ENCODE measurements around the gene VTI1A. TPM values are rescaled to one million over a fixed set of nuclear protein-coding genes. Genes with fewer than 3 reads are reported as not detected.

VTI1A gene
- total RNA-seq, 1 donor from 2014 or later, result 39.4 TPM

DNA sequence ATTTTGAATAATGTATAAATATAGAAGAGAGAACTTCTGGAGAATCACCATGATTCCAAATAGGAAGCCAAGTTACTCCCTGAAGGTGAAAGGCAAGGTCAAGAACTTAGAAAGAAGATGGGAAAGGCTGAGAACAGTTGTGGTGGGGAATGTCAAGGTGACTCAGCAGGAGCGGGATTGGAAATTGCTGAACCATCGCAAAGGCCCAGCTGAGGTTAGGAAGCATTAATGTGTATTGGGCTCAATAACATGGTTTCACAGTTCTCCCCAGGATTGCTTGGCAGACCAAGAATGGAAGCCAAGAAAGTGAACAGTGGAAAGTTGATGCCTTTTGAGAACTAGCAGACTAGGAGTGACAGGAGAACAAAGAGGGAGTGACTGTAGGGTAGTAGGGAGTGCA lies 133.3 kb downstream of the VTI1A start:
- TF ChIP-seq, protein P1, sequence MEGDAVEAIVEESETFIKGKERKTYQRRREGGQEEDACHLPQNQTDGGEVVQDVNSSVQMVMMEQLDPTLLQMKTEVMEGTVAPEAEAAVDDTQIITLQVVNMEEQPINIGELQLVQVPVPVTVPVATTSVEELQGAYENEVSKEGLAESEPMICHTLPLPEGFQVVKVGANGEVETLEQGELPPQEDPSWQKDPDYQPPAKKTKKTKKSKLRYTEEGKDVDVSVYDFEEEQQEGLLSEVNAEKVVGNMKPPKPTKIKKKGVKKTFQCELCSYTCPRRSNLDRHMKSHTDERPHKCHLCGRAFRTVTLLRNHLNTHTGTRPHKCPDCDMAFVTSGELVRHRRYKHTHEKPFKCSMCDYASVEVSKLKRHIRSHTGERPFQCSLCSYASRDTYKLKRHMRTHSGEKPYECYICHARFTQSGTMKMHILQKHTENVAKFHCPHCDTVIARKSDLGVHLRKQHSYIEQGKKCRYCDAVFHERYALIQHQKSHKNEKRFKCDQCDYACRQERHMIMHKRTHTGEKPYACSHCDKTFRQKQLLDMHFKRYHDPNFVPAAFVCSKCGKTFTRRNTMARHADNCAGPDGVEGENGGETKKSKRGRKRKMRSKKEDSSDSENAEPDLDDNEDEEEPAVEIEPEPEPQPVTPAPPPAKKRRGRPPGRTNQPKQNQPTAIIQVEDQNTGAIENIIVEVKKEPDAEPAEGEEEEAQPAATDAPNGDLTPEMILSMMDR (IDR thresholded peaks at IDR 0.05; ENCODE audit: unreplicated experiment), result no peak
- no peaks in the 10 kb centered on the region for H3K9me3 Mint-ChIP-seq (ENCODE audit: low read depth)
- H3K36me3 Mint-ChIP-seq (ENCODE audit: insufficient read depth), result peaks cover 3% of the 10 kb centered on the region
- H3K27ac Mint-ChIP-seq, result no peak overlapping the region
- no peaks in the 10 kb centered on the region for H3K27me3 Mint-ChIP-seq
- H3K4me3 Mint-ChIP-seq (ENCODE audit: low read depth), result no peak overlapping the region
- no peak for DNase-seq (ENCODE audit: low spot score, unreplicated experiment)
- peaks cover 28% of the 10 kb centered on the region for H3K4me1 Mint-ChIP-seq (ENCODE audit: low read depth)

DNA sequence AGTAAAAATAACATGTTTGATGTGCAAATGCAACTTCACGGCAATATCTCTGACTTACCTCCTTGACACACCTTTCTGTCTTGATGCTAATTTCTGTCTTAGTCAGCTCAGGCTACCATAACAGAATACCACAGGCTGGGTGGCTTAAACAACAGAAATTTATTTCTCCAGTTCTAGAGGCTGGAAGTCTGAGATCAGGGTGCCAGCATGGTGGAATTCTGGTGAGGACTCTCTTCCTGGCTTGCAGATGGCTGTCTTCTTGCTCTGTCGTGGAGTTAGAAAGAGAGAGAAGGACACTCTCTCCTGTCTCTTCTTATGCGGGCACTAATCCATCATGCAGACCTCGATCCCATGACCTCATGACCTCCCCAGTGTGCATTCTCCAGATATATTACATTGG lies 134.9 kb downstream of the VTI1A start:
- peaks cover 30% of the 10 kb centered on the region for H3K4me1 Mint-ChIP-seq (ENCODE audit: low read depth)
- TF ChIP-seq, protein P1 (IDR thresholded peaks at IDR 0.05; ENCODE audit: unreplicated experiment), result no peak
- no peak overlapping the region for H3K27ac Mint-ChIP-seq
- H3K9me3 Mint-ChIP-seq (ENCODE audit: low read depth), result no peaks in the 10 kb centered on the region
- H3K27me3 Mint-ChIP-seq, result no peaks in the 10 kb centered on the region
- no peak overlapping the region for H3K4me3 Mint-ChIP-seq (ENCODE audit: low read depth)
- peaks cover 3% of the 10 kb centered on the region for H3K36me3 Mint-ChIP-seq (ENCODE audit: insufficient read depth)
- no peak for DNase-seq (ENCODE audit: low spot score, unreplicated experiment)

DNA sequence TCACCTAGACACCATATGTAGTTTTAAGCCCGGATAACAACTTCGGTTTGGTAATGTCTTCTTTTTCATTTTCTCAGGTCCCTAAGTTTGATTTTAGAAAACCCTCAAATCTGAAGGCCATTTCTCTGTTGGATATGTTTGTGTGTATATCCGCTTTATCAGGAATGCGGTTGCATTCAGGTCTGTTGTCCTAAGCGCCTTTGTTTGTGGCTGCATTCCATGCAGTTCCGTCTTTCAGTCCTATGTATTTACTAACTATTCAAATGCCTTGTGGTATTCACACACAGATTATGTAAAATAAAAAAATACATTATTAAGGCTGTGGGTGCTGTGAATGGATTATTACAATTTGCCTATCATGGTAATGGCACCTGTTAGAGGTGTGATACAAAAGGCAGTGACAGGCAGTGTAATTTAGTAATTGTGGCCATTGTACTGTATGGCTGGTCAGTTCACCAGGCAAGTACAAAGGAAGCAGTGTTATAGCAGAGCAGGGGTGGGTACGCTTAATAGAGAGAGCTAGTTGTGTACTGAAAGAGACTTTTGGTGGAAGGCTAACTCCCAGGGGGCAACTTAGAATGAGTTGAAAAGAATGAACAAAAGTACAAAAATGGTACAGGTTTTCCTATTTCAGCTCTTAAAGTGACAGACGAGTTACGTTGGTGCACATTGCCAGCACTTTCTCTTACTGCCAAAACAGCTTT lies 136.4 kb downstream of the VTI1A start:
- Mint-ChIP-seq H3K4me1 (ENCODE audit: low read depth) (peaks cover 23% of the 10 kb centered on the region), H3K4me3 (ENCODE audit: low read depth) (no peak overlapping the region), H3K9me3 (ENCODE audit: low read depth) (no peaks in the 10 kb centered on the region), H3K27ac (peak overlapping the region; percentile 74), H3K27me3 (no peaks in the 10 kb centered on the region), H3K36me3 (ENCODE audit: insufficient read depth) (peaks cover 3% of the 10 kb centered on the region)
- DNase-seq (ENCODE audit: low spot score, unreplicated experiment), result no peak
- TF ChIP-seq, protein P1 (IDR thresholded peaks at IDR 0.05; ENCODE audit: unreplicated experiment), result no peak

GRCh38 chr10:112584276-112584675 lies 137.3 kb downstream of the VTI1A start:
- Mint-ChIP-seq H3K4me3 (ENCODE audit: low read depth) (no peak overlapping the region), H3K4me1 (ENCODE audit: low read depth) (peaks cover 23% of the 10 kb centered on the region), H3K27ac (peak overlapping the region; percentile 74), H3K27me3 (no peaks in the 10 kb centered on the region), H3K36me3 (ENCODE audit: insufficient read depth) (peaks cover 3% of the 10 kb centered on the region), H3K9me3 (ENCODE audit: low read depth) (no peaks in the 10 kb centered on the region)
- DNase-seq (ENCODE audit: low spot score, unreplicated experiment), result no peak
- TF ChIP-seq, protein P1 (IDR thresholded peaks at IDR 0.05; ENCODE audit: unreplicated experiment), result no peak

DNA sequence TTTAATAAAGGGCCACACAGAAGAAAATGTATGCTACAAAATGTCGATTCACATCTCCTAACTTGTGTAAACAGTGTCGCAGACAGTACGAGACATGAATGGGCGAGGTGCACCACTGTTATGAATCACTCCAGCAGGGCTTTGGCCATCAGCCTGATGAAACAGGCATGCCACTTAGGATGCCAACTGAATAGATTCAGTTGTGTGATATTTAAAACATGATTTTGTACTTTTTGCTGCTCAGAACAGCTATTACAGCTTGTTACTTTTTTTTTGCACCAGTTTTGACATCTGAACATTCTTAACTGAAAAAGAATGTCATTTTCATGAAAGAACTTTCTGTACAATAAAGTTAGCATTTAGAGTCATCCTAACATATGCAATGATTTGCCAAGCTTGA lies 138.1 kb downstream of the VTI1A start:
- no peaks in the 10 kb centered on the region for H3K27me3 Mint-ChIP-seq
- H3K27ac Mint-ChIP-seq, result no peak overlapping the region
- TF ChIP-seq, protein P1 (IDR thresholded peaks at IDR 0.05; ENCODE audit: unreplicated experiment), result no peak
- H3K36me3 Mint-ChIP-seq (ENCODE audit: insufficient read depth), result peaks cover 4% of the 10 kb centered on the region
- no peak overlapping the region for H3K4me3 Mint-ChIP-seq (ENCODE audit: low read depth)
- no peak for DNase-seq (ENCODE audit: low spot score, unreplicated experiment)
- H3K4me1 Mint-ChIP-seq (ENCODE audit: low read depth), result peaks cover 23% of the 10 kb centered on the region
- no peaks in the 10 kb centered on the region for H3K9me3 Mint-ChIP-seq (ENCODE audit: low read depth)
